NCI-H345 treated with DMSO at 0.1 percent for 48 hours (cell line): Measurements from ENCODE around the gene GNPAT.

ENCODE experiments used
- DNase-seq: peaks from one replicate; lab custom pipeline; 2025; ENCODE audit not compliant: unreplicated experiment; lab: John Stamatoyannopoulos, UW

Gene GNPAT

GRCh38 chr1:231213831-231214573, 27.0 kb upstream of the GNPAT start:
- DNase-seq = no peak

GRCh38 chr1:231214918-231215680, 25.9 kb upstream of the GNPAT start:
- DNase-seq = no peak

GRCh38 chr1:231215681-231216385, 25.2 kb upstream of the GNPAT start:
- no peak for DNase-seq

- peak; percentile 28 for DNase-seq
These were observed 24.5 kb upstream of the GNPAT start for GRCh38 chr1:231216498-231216897.

- no peak for DNase-seq
These were observed 24.0 kb upstream of the GNPAT start for GRCh38 chr1:231217056-231217455.

- no peak for DNase-seq
These were observed 22.9 kb upstream of the GNPAT start for GRCh38 chr1:231218078-231218477.

GRCh38 chr1:231219422-231220401, 21.3 kb upstream of the GNPAT start:
- no peak for DNase-seq

GRCh38 chr1:231220801-231221200, 20.2 kb upstream of the GNPAT start:
- DNase-seq = no peak

- no peak for DNase-seq
These were observed 14.9 kb upstream of the GNPAT start for GRCh38 chr1:231226156-231226555.

GRCh38 chr1:231231511-231231910, 9.5 kb upstream of the GNPAT start:
- no peak for DNase-seq

- no peak for DNase-seq
These were observed 7.9 kb upstream of the GNPAT start for GRCh38 chr1:231232870-231233734.

GRCh38 chr1:231233735-231234417, 7.1 kb upstream of the GNPAT start:
- no peak for DNase-seq

GRCh38 chr1:231234506-231234905, 6.5 kb upstream of the GNPAT start:
- no peak for DNase-seq

GRCh38 chr1:231235526-231236207, 5.3 kb upstream of the GNPAT start:
- no peak for DNase-seq

GRCh38 chr1:231236208-231236591, 4.8 kb upstream of the GNPAT start:
- DNase-seq = no peak

GRCh38 chr1:231236938-231237337, 4.1 kb upstream of the GNPAT start:
- DNase-seq = no peak

- no peak for DNase-seq
These were observed 2.7 kb upstream of the GNPAT start for GRCh38 chr1:231238298-231238697.

GRCh38 chr1:231240531-231240882, 505 bp upstream of the GNPAT start:
- no peak for DNase-seq

- DNase-seq = peak; percentile 18
These were observed 738 bp downstream of the GNPAT start for GRCh38 chr1:231241750-231242149.
